SU-DHL-6 (cell line): ENCODE results near the gene ANG.

Source experiments
- EZH2phosphoT487 ChIP-seq: fragments of 200-600 bp; sonication (generic), shearing (Covaris generic); conservative IDR thresholded peaks from 2 replicates; pipeline ENCODE4 v1.6.1; 2018; ENCODE audit warnings: mild to moderate bottlenecking, antibody characterized with exemption, low read length, moderate library complexity, mixed read lengths
- TF ChIP-seq, protein P1 (sequence below): fragments of 200-600 bp; sonication (generic); IDR thresholded peaks from one replicate; pipeline ENCODE4 v1.5.1; 2017; ENCODE audit warnings: antibody characterized with exemption, mild to moderate bottlenecking, low read length, moderate library complexity; ENCODE audit not compliant: insufficient read depth, poor library complexity, severe bottlenecking

DNA sequence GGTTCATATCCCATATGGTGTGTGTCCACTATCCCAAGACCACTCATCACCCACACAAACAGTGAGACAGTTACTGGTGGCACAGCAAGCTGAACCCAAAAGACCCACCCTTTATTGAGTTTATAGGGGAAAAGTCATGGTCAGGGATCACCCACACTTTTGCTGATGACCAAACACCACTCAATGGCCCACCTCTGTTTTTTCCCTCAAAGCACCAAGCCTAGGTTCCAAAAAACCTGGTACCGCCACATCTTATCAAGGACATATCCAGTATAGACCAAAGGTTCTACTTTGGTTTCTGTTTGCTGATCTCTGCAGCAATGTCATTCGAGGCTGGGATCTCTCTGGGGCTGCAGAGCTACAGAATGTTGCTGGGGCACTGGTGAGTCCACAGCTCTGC lies 27.4 kb upstream of the ANG start:
- TF ChIP-seq, protein P1, sequence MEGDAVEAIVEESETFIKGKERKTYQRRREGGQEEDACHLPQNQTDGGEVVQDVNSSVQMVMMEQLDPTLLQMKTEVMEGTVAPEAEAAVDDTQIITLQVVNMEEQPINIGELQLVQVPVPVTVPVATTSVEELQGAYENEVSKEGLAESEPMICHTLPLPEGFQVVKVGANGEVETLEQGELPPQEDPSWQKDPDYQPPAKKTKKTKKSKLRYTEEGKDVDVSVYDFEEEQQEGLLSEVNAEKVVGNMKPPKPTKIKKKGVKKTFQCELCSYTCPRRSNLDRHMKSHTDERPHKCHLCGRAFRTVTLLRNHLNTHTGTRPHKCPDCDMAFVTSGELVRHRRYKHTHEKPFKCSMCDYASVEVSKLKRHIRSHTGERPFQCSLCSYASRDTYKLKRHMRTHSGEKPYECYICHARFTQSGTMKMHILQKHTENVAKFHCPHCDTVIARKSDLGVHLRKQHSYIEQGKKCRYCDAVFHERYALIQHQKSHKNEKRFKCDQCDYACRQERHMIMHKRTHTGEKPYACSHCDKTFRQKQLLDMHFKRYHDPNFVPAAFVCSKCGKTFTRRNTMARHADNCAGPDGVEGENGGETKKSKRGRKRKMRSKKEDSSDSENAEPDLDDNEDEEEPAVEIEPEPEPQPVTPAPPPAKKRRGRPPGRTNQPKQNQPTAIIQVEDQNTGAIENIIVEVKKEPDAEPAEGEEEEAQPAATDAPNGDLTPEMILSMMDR = no peak
- no peak for TF ChIP-seq EZH2phosphoT487
